ENCODE measurements around the gene ZFAND3. TPM values are rescaled to one million over a fixed set of nuclear protein-coding genes. Genes with fewer than 3 reads are reported as not detected.

Gene ZFAND3
- total and polyA plus RNA-seq, 2 experiments from 2014 or later = 16.9 to 28.2 TPM

GRCh38 chr6:37938909-37939308, 119.4 kb downstream of the ZFAND3 start:
- DNase-seq (ENCODE audit: low spot score) (no peak), ATAC-seq (no peak)
- no peak for TF ChIP-seq STAT1 (IDR thresholded peaks at IDR 0.05; ENCODE audit: unreplicated experiment)
- TF ChIP-seq CREB1 (CRISPR knock-in tag; IDR thresholded peaks at IDR 0.05; ENCODE audit: low read depth) = no peak
- TF ChIP-seq ETS1 (IDR thresholded peaks at IDR 0.05) = no peak
- no peak for TF ChIP-seq ZNF114 (CRISPR knock-in tag; IDR thresholded peaks at IDR 0.05)
- no peak for TF ChIP-seq CTCF (conservative IDR thresholded peaks at IDR 0.05; ENCODE audit: low read depth in 2 of 2)
- TF ChIP-seq NANOG (IDR thresholded peaks at IDR 0.05; ENCODE audit: borderline replicate concordance) = no peak
- no peak for TF ChIP-seq EZH2phosphoT487 (IDR thresholded peaks at IDR 0.05; ENCODE audit: unreplicated experiment)
- no peak for TF ChIP-seq ZNF331 (CRISPR knock-in tag; IDR thresholded peaks at IDR 0.05; ENCODE audit: low read depth)
- TF ChIP-seq REST (IDR thresholded peaks at IDR 0.05; ENCODE audit: unreplicated experiment) = no peak
- no peak for TF ChIP-seq POLR2AphosphoS5 (IDR thresholded peaks at IDR 0.05; ENCODE audit: low read depth)
- no peak for TF ChIP-seq JUNB (IDR thresholded peaks at IDR 0.05; ENCODE audit: unreplicated experiment)
- Mint-ChIP-seq H3K36me3 (ENCODE audit: low read depth) (no peaks in the 10 kb centered on the region; the same call in 2 of the 3 replicates), H3K9me3 (no peaks in the 10 kb centered on the region), H3K27ac (no peak overlapping the region), H3K4me3 (no peak overlapping the region), H3K4me1 (peaks cover 14% of the 10 kb centered on the region), H3K27me3 (ENCODE audit: insufficient read depth, low read depth, poor library complexity) (peaks cover 2% of the 10 kb centered on the region)
- H3K79me2 ChIP-seq (replicated peaks; ENCODE audit: insufficient read depth) = peaks cover 38% of the 10 kb centered on the region
- H3K36me3 ChIP-seq (ENCODE audit: insufficient read depth) = no peaks in the 10 kb centered on the region
- no peak overlapping the region for H3K27ac ChIP-seq (ENCODE audit: low read depth)
- no peaks in the 10 kb centered on the region for H3F3A ChIP-seq (replicated peaks; ENCODE audit: low read depth)
- peaks cover 25% of the 10 kb centered on the region for H4K20me1 ChIP-seq (replicated peaks; ENCODE audit: insufficient read depth)
- H3K27me3 ChIP-seq (ENCODE audit: insufficient read depth) = no peaks in the 10 kb centered on the region
- no peak overlapping the region for H3K4me3 ChIP-seq
- H2AFZ ChIP-seq = no peak overlapping the region
- H3K9me2 ChIP-seq (ENCODE audit: insufficient read depth) = no peaks in the 10 kb centered on the region
- H3K4me2 ChIP-seq = no peak overlapping the region
- no peaks in the 10 kb centered on the region for H3K4me1 ChIP-seq (ENCODE audit: insufficient read depth)

All from GM23338 (cell line).